H1 (cell line): ENCODE data around the gene TPH2. TPM values are rescaled to one million over a fixed set of nuclear protein-coding genes. Genes with fewer than 3 reads are reported as not detected.
A peak's percentile ranks its signal among the peaks of the same experiment; 100 is the strongest.

Experiments used
- CTCF ChIA-PET: fragments of 300-600 bp; sonication (Branson Sonifier 250); formaldehyde crosslinking; loops from one replicate; lab custom pipeline; 2021; ENCODE audit not compliant: partially characterized antibody; lab: Charles Lee
- POLR2A ChIA-PET: fragments of 300-600 bp; sonication (Branson Sonifier 250); formaldehyde crosslinking; loops from one replicate; lab custom pipeline; 2021; ENCODE audit warnings: inconsistent platforms; ENCODE audit not compliant: partially characterized antibody; lab: Charles Lee
- DNase-seq, 2 experiments: peaks; one replicate each; pipeline versions ENCODE4 v3.0.0 to v3.0.0-alpha.2; 2010 to 2022; ENCODE audit warnings: low spot score in 2 of 2, low read depth in 1 of 2, mixed read lengths in 1 of 2
- FAIRE-seq: peaks from 2 replicates; lab custom pipeline; 2011; peaks lifted over from hg19 to GRCh38; lab: Jason Lieb, UNC
- H2AFZ ChIP-seq: 2 replicates; pipeline ENCODE4 v1.8.1; 2012; ENCODE audit warnings: low read length, inconsistent platforms
- H2AK5ac ChIP-seq: 2 replicates; pipeline ENCODE4 v1.6.1; 2013; ENCODE audit warnings: low read depth, low read length
- H2BK120ac ChIP-seq: replicated peaks from 2 replicates; pipeline ENCODE3; 2013; ENCODE audit warnings: low read depth, low read length, inconsistent platforms
- H2BK12ac ChIP-seq: 2 replicates; pipeline ENCODE4 v1.6.1; 2013; ENCODE audit warnings: low read depth, low read length
- H2BK15ac ChIP-seq: 2 replicates; pipeline ENCODE4 v1.6.1; 2013; ENCODE audit warnings: low read length
- H2BK20ac ChIP-seq: 2 replicates; pipeline ENCODE4 v1.6.1; 2013; ENCODE audit warnings: low read length
- H2BK5ac ChIP-seq: 2 replicates; pipeline ENCODE4 v1.6.1; 2013; ENCODE audit warnings: low read depth, low read length
- H3K14ac ChIP-seq: 2 replicates; pipeline ENCODE4 v1.6.1; 2013; ENCODE audit warnings: inconsistent platforms; ENCODE audit not compliant: insufficient read length
- H3K18ac ChIP-seq: 2 replicates; pipeline ENCODE4 v1.6.1; 2013; ENCODE audit warnings: low read length; ENCODE audit errors: extremely low read depth
- H3K23ac ChIP-seq: 2 replicates; pipeline ENCODE4 v1.6.1; 2013; ENCODE audit warnings: inconsistent platforms; ENCODE audit not compliant: insufficient read length
- H3K23me2 ChIP-seq: 2 replicates; pipeline ENCODE4 v1.6.1; 2013; ENCODE audit warnings: low read depth, low read length
- H3K27ac ChIP-seq: 2 replicates; pipeline ENCODE4 v1.6.1; 2011; ENCODE audit warnings: low read depth, low read length, inconsistent platforms
- H3K27me3 ChIP-seq, 4 experiments: replicated peaks in 1 of 4; 1 replicate in 1 of 4; 2 replicates in 3 of 4; pipeline versions ENCODE4 v1.6.1 to v1.8.1; 2011 to 2013; ENCODE audit warnings: low read length in 3 of 4, mild to moderate bottlenecking in 3 of 4, inconsistent platforms in 2 of 4, mixed read lengths in 2 of 4, moderate library complexity in 1 of 4; ENCODE audit not compliant: control insufficient read depth in 3 of 4, insufficient read depth in 3 of 4; ENCODE audit errors: extremely low read depth in 1 of 4
- H3K36me3 ChIP-seq, 4 experiments: 2 replicates each; pipeline versions ENCODE4 v1.6.1 to v1.8.1; 2011 to 2013; ENCODE audit warnings: mild to moderate bottlenecking in 4 of 4, low read length in 3 of 4, moderate library complexity in 2 of 4, control low read depth in 1 of 4, inconsistent platforms in 1 of 4; ENCODE audit not compliant: insufficient read depth in 4 of 4, control insufficient read depth in 2 of 4
- H3K4ac ChIP-seq: replicated peaks from 2 replicates; pipeline ENCODE3; 2013; ENCODE audit warnings: low read length, low read depth, mixed read lengths, inconsistent platforms; ENCODE audit not compliant: insufficient read length
- H3K4me1 ChIP-seq, 4 experiments: replicated peaks in 1 of 4; 1 replicate in 1 of 4; 2 replicates in 3 of 4; pipeline versions ENCODE4 v1.6.1 to v1.8.1; 2011 to 2013; ENCODE audit warnings: low read length in 3 of 4, inconsistent platforms in 2 of 4, mixed read lengths in 1 of 4; ENCODE audit not compliant: insufficient read depth in 4 of 4, control insufficient read depth in 3 of 4
- H3K4me2 ChIP-seq, 2 experiments: 2 replicates each; pipeline versions ENCODE4 v1.6.1 to v1.8.1; 2011 to 2013; ENCODE audit warnings: low read depth in 2 of 2, low read length in 2 of 2, control low read depth in 1 of 2, inconsistent platforms in 1 of 2, mild to moderate bottlenecking in 1 of 2; ENCODE audit not compliant: insufficient read depth in 1 of 2
- H3K4me3 ChIP-seq, 4 experiments: fragments of 200-600, 300-600 bp in 1 of 4; sonication (generic), shearing (Covaris generic), sonication (Bioruptor Twin) in 1 of 4; 2 replicates each; pipeline versions ENCODE4 v1.5.1 to v1.8.1; 2011 to 2016; ENCODE audit warnings: low read length in 4 of 4, low read depth in 3 of 4, control low read depth in 2 of 4, inconsistent platforms in 2 of 4, mild to moderate bottlenecking in 2 of 4, mixed read lengths in 1 of 4, moderate library complexity in 1 of 4; ENCODE audit not compliant: insufficient read depth in 2 of 4; ENCODE audit errors: extremely low read depth in 1 of 4
- H3K56ac ChIP-seq: replicated peaks from 2 replicates; pipeline ENCODE3; 2013; ENCODE audit warnings: low read depth, mild to moderate bottlenecking, mixed read lengths, low read length, inconsistent platforms; ENCODE audit not compliant: insufficient read length
- H3K79me1 ChIP-seq: 2 replicates; pipeline ENCODE4 v1.6.1; 2013; ENCODE audit warnings: low read depth, low read length, control low read depth
- H3K79me2 ChIP-seq, 2 experiments: 2 replicates each; pipeline versions ENCODE4 v1.6.1 to v1.8.1; 2012 to 2013; ENCODE audit warnings: low read length in 2 of 2, mild to moderate bottlenecking in 2 of 2, inconsistent platforms in 1 of 2; ENCODE audit not compliant: insufficient read depth in 2 of 2, control insufficient read depth in 1 of 2
- H3K9ac ChIP-seq, 4 experiments: replicated peaks in 1 of 4; 1 replicate in 1 of 4; 2 replicates in 3 of 4; pipeline versions ENCODE4 v1.6.1 to v1.8.1; 2011 to 2013; ENCODE audit warnings: low read depth in 3 of 4, low read length in 3 of 4, control low read depth in 2 of 4, mild to moderate bottlenecking in 2 of 4, moderate library complexity in 2 of 4, inconsistent platforms in 1 of 4; ENCODE audit errors: extremely low read depth in 1 of 4
- H3K9me3 ChIP-seq, 2 experiments: 2 replicates each; pipeline versions ENCODE4 v1.6.1 to v1.8.1; 2012 to 2013; ENCODE audit warnings: mild to moderate bottlenecking in 2 of 2, moderate library complexity in 2 of 2, control low read depth in 1 of 2, inconsistent platforms in 1 of 2, low read depth in 1 of 2, low read length in 1 of 2, mixed read lengths in 1 of 2; ENCODE audit not compliant: insufficient read depth in 2 of 2
- H4K20me1 ChIP-seq, 2 experiments: replicated peaks in 1 of 2; 2 replicates each; pipeline versions ENCODE3 to v1.8.1; 2011 to 2013; ENCODE audit warnings: inconsistent platforms in 2 of 2, low read length in 2 of 2, mild to moderate bottlenecking in 1 of 2; ENCODE audit not compliant: insufficient read depth in 2 of 2, control insufficient read depth in 1 of 2
- H4K5ac ChIP-seq: 2 replicates; pipeline ENCODE4 v1.6.1; 2013; ENCODE audit warnings: low read length, low read depth, mixed read lengths, inconsistent platforms; ENCODE audit not compliant: insufficient read length
- H4K8ac ChIP-seq: 2 replicates; pipeline ENCODE4 v1.8.0; 2013; ENCODE audit warnings: mild to moderate bottlenecking, moderate library complexity, low read length, inconsistent platforms; ENCODE audit not compliant: insufficient read depth; ENCODE audit errors: extremely low read depth
- H4K91ac ChIP-seq: replicated peaks from 2 replicates; pipeline ENCODE3; 2013; ENCODE audit warnings: low read length, mixed read lengths, inconsistent platforms; ENCODE audit not compliant: insufficient read length
- FOSL1 ChIP-seq: IDR thresholded peaks from 2 replicates; pipeline ENCODE4 v1.6.1; 2011; ENCODE audit warnings: mild to moderate bottlenecking, low read depth, low read length, moderate library complexity; ENCODE audit not compliant: insufficient read depth
- HDAC2 ChIP-seq, 2 experiments: fragments of 300-600 bp in 1 of 2; sonication (generic) in 1 of 2; IDR thresholded peaks; 2 replicates each; pipeline ENCODE4 v1.6.1; 2011 to 2012; ENCODE audit warnings: low read depth in 2 of 2, low read length in 2 of 2, mild to moderate bottlenecking in 2 of 2, moderate library complexity in 2 of 2, borderline replicate concordance in 1 of 2, inconsistent platforms in 1 of 2
- NANOG ChIP-seq: IDR thresholded peaks from 2 replicates; pipeline ENCODE4 v1.6.1; 2011; ENCODE audit warnings: low read length, low read depth, mild to moderate bottlenecking, inconsistent platforms; ENCODE audit not compliant: insufficient read depth, poor library complexity, severe bottlenecking
- POLR2A ChIP-seq, 2 experiments: IDR thresholded peaks; 1 replicate in 1 of 2; 2 replicates in 1 of 2; pipeline ENCODE4 v1.6.1; 2011; ENCODE audit warnings: low read depth in 2 of 2, low read length in 2 of 2, mild to moderate bottlenecking in 2 of 2; ENCODE audit errors: control extremely low read depth in 1 of 2
- POLR2AphosphoS5 ChIP-seq: IDR thresholded peaks from 2 replicates; pipeline ENCODE4 v1.6.1; 2011; ENCODE audit warnings: low read depth, low read length
- POU5F1 ChIP-seq: IDR thresholded peaks from 2 replicates; pipeline ENCODE4 v1.6.1; 2011; ENCODE audit warnings: low read depth, mild to moderate bottlenecking, low read length, moderate library complexity
- RFX5 ChIP-seq: IDR thresholded peaks from 2 replicates; pipeline ENCODE4 v1.6.1; 2011; ENCODE audit warnings: low read depth, low read length, improper control_type of control experiment, borderline replicate concordance
- RNF2 ChIP-seq: fragments of 200-900, 300-1000 bp; sonication (generic); IDR thresholded peaks from 2 replicates; pipeline ENCODE4 v1.7.1; 2016; ENCODE audit warnings: borderline replicate concordance, low read depth, mild to moderate bottlenecking, antibody characterized with exemption, low read length; ENCODE audit not compliant: poor library complexity, severe bottlenecking; ENCODE audit errors: missing control alignments
- SAP30 ChIP-seq: fragments of 300-600 bp; sonication (generic); IDR thresholded peaks from 2 replicates; pipeline ENCODE4 v1.7.1; 2012; ENCODE audit warnings: low read length, moderate library complexity, mild to moderate bottlenecking, inconsistent platforms; ENCODE audit not compliant: insufficient read depth, insufficient replicate concordance
- SIN3A ChIP-seq, 2 experiments: IDR thresholded peaks in 1 of 2; conservative IDR thresholded peaks in 1 of 2; 2 replicates each; pipeline ENCODE4 v1.6.1; 2011 to 2012; ENCODE audit warnings: low read length in 2 of 2, improper control_type of control experiment in 1 of 2, low read depth in 1 of 2, mild to moderate bottlenecking in 1 of 2
- YY1 ChIP-seq: IDR thresholded peaks from 2 replicates; pipeline ENCODE4 v1.6.1; 2011; ENCODE audit warnings: low read depth, mild to moderate bottlenecking, low read length
- whole genome bisulfite sequencing, 2 experiments: shearing (Covaris generic) in 1 of 2; methylation state at CpG; one replicate each; pipeline versions ENCODE4 v1.1.6 to v1.1.7; 2013 to 2015; ENCODE audit warnings: low lambda C conversion rate in 2 of 2, mixed read lengths in 2 of 2, inconsistent platforms in 1 of 2, low coverage in 1 of 2, missing lambda C conversion rate in 1 of 2; ENCODE audit not compliant: insufficient replicate concordance in 2 of 2, insufficient coverage in 1 of 2, insufficient read length in 1 of 2; ENCODE audit errors: extremely low coverage in 1 of 2, missing lambda C conversion rate in 1 of 2; 5-methylcytosine and 5-hydroxymethylcytosine counted together
- polyA plus RNA-seq, 7 experiments: library from polyadenylated mRNA; depleted of rRNA in 3 of 7; stranded (reverse) in 5 of 7; unstranded in 2 of 7; fragments of >200 nt in 5 of 7; fragments of 200-250 nt in 2 of 7; gene quantifications; 1 replicate in 5 of 7; 2 replicates in 1 of 7; 4 replicates in 1 of 7; pipeline versions ENCODE4 v1.2.1 to v1.2.3, GENCODE V29; 2011 to 2013; ENCODE audit warnings: missing spikeins in 2 of 7, mixed read lengths in 2 of 7
- total RNA-seq: library from RNA; stranded (reverse); fragmentation: NEBNext Ultra II Directional; extraction: Animal tissue kit (Norgen Biotek cat#: 25700); gene quantifications from 2 replicates; pipeline ENCODE4 v1.2.1, GENCODE V29; 2021

TPH2 gene
- total and polyA plus RNA-seq, 2 of the 8 experiments (the other 6 are each of a cell fraction or from before 2014, with no cell fraction given): 0.57 to 1.1 TPM

- Histone ChIP-seq H4K91ac (no peak overlapping the region), H3K9me3 (no peaks in the 10 kb centered on the region), H2AK5ac (peak overlapping the region; percentile 1; the same call in 1 of the 2 replicates), H3K4me3 (peak overlapping the region in 1 of 4 experiments; percentile 43; a peak in 3 of 8 replicates), H2BK15ac (no peak overlapping the region), H2AFZ (no peak overlapping the region), H3K4me2 (peak overlapping the region; percentile 68 to 69), H3K23me2 (no peaks in the 10 kb centered on the region; the same call in 1 of the 2 replicates), H3K23ac (no peak overlapping the region), H2BK20ac (no peak overlapping the region; the same call in 1 of the 2 replicates), H3K4me1 (peaks cover 5 to 37% (median 30%) of the 10 kb centered on the region in 4 experiments), H3K27ac (peak overlapping the region; percentile 90), H4K8ac (no peak overlapping the region), H2BK5ac (peak overlapping the region; percentile 82), H4K20me1 (no peaks in the 10 kb centered on the region), H3K18ac (no peak overlapping the region; the same call in 1 of the 2 replicates), H2BK12ac (peak overlapping the region; percentile 70), H4K5ac (peak overlapping the region; percentile 52), H3K79me2 (no peaks in the 10 kb centered on the region), H3K9ac (peak overlapping the region in 2 of 4 experiments; percentile 31 to 64; a peak in 3 of 7 replicates), H3K14ac (no peak overlapping the region), H3K79me1 (no peaks in the 10 kb centered on the region), H3K36me3 (no peaks in the 10 kb centered on the region), H3K27me3 (no peaks in the 10 kb centered on the region), H3K56ac (no peak overlapping the region), H2BK120ac (peak overlapping the region; percentile 5), H3K4ac (no peak overlapping the region)
- 2% methylated on average over 9 of the region's 9 CpGs; no CpG with 5 or more reads in 1 of the 2 experiments for WGBS, 2 experiments
- CTCF ChIA-PET: interaction anchor here (1.1 to 1.7 kb wide), 2 partner anchors 9 kb away, joined by 5 to 6 read pairs; partner anchors contain the start of gene TPH2
- FAIRE-seq (peak; percentile 95), DNase-seq (peak; percentile 64 to 77)
- POLR2A ChIA-PET: interaction anchor here (0.7 to 2.4 kb wide), 3 partner anchors 10 to 20 kb away, joined by 3 to 14 read pairs (median 3); no protein-coding TSS in a partner anchor
- TF ChIP-seq POU5F1 (0 out of 2 replicates have a peak, but pooled peaks have one; percentile 73), HDAC2 (IDR thresholded peaks at IDR 0.05; ENCODE audit: borderline replicate concordance in 1 of 2, low read depth in 2 of 2, low read length in 2 of 2) (peak in 1 of 2 experiments; percentile 87; a peak in 1 of 4 replicates), POLR2A (IDR thresholded peaks at IDR 0.05; ENCODE audit: control extremely low read depth in 1 of 2, low read depth in 2 of 2, low read length in 2 of 2) (peak; percentile 28 to 63), POLR2AphosphoS5 (peak; percentile 84), FOSL1 (no peak), NANOG (peak; percentile 80), YY1 (peak; percentile 40; the same call in 1 of the 2 replicates), SIN3A (conservative IDR thresholded peaks at IDR 0.05 in 1 of 2, IDR thresholded peaks at IDR 0.05 in 1 of 2; ENCODE audit: low read depth in 1 of 2, low read length in 2 of 2) (no peak), RFX5 (no peak), RNF2 (no peak), SAP30 (no peak)
These were observed 9.0 kb downstream of the TPH2 start for GRCh38 chr12:71947645-71948105.
